Stimulated activated CD4-positive, alpha-beta T cell treated with anti-CD3 and anti-CD28 coated beads, TNF-alpha, amount 100 ng/mL, for 4 hours (primary cell): Measurements from ENCODE around the gene WNT11.

Source experiments
- DNase-seq, 3 experiments: peaks; one replicate each; pipeline ENCODE4 v3.0.0-alpha.2; 2020; ENCODE audit warnings: low read depth in 3 of 3

WNT11 gene

DNA sequence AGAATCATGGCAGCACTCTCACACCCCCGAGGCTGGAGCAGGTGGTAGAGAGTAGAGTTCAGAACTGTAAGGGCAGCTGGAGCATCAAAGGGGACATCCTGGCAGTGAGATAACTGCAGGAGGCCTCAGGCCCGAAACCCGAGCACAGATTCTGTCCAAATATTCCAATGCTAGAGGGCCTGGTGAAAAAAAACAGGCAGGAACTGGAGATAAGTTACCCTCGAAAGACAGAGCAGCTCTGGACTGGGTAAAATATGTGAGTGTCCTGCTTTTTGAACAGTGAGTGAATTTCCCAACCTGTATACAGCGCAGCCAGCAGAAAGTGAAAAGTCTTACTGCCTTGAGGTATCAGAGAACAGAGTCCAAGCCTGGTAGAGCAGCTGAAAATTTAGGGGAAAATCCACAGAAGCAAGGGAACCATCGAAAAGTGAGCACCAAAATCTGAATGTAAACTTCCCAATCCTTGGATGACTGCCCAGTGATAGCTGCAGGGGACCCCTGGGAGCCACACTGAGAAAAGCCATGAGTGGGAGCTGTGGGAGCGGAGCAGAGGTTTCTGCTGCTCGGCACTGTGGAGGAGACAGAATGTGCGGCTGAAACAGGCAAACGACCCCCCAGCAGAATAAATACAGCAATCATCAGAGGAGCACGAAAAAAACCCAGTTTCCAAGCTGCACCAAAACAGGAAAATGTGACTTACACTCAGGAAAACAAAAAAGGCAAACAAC lies 50.6 kb downstream of the WNT11 start:
- DNase-seq: no peak

DNA sequence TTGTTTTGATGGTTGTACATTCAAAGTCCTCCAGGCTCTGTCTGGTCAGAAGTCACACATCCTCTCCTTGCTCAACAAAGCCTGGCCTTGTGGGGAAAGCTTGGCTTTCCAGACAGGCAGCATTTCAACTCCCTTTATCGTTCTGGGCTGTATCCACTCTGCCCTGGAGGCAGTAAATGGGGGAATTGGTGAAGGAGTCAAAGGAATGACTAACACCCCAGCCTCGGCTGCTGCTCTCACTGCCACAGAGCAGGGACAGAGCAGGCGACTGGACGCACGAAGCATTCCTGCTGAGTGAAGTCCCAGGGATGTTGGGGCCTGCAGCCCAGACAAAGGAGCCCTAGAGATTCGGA lies 52.8 kb downstream of the WNT11 start:
- DNase-seq: no peak

DNA sequence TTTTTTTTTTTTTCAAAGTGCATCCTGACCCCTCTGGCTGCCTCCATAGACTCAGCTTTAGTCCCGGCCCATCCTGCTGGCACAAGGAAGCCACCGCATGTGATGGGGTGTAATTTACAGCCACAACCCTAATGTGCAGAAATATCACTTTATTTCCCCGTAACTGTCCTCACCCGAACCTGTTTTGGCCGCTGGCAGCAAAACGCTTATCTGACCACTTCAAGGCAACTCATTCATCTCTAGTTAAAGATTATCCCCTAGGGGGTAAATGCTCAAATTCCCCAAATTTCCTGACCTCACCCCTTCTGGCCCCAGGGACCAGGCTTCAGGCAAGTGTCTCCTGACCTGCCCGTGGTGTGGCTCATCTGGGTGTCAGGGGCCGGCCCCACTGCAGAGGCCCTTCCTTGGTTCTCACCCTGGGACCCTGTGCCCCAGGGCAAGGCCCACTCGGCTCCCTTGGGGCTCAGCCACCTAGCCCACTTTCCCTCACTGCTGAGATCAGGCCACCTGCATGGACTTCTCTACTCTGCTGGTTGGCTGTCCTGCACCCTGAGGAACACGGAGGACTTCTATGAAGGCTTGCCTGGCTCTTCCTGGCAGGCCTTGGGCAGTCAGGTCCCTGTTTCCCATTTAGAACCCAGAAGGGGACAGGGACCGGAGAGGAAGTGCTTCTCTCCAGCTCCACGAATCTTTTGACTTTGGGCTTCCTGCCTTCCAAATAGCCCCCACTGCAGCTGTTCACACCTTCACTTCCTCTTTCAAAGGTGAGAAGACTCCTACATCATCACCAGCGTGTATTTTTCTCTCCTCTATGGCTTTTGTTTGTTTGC lies 53.3 kb downstream of the WNT11 start:
- no peak for DNase-seq

DNA sequence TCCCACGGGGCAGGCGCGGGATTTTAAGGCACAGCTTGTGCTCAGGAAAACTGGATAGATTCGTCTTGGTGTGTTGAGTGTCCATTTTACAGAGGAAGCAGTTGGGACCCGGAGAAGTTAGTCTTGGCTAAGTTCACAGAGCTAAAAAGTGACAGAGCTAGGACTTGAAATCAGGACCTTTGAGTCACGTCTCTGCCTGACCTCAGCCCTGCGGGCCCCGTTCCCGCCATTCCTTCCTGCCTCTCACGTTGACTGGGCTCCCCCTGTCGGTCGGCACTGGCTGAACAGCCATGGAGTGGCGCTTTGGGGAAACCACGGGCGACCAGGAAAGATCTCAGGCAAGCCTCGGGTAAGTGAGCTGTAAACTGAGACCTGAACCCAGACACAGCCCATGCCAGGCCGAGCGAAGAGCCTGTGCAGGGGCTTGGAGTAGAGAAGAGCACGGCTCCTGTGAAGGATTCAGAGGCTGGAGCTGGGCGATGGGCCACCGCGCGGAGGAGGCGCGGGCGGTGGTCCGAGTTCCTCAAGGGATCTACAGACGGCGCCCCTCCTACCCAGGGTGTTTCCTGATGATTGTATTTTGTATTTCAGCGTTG lies 54.1 kb downstream of the WNT11 start:
- peak; percentile 70 to 72 (median 72) for DNase-seq

DNA sequence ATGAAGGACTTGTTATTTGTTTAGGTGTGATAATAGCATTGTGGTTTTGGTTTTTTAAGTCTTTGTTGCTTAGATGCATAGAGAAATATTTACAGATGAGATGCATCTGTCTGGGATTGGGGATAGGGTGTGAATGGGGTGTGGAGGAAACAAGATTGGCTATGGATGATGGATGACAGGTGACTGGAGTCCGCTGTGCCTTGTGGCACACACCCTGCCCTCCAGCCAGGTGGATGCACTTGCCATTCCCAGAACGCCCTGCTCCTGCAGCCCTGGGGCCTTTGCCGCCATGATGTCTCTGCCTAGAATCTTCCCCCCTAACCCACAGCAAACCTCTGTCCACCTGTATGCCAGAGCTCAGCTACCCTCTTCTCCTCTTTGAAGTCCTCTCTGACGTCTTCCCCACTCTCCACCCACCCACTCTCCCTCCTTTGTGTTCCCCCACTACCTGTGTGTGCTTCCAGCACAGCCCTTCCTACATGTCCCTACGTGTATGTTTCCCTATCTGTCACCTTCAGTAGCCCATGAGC lies 54.7 kb downstream of the WNT11 start:
- DNase-seq: no peak

DNA sequence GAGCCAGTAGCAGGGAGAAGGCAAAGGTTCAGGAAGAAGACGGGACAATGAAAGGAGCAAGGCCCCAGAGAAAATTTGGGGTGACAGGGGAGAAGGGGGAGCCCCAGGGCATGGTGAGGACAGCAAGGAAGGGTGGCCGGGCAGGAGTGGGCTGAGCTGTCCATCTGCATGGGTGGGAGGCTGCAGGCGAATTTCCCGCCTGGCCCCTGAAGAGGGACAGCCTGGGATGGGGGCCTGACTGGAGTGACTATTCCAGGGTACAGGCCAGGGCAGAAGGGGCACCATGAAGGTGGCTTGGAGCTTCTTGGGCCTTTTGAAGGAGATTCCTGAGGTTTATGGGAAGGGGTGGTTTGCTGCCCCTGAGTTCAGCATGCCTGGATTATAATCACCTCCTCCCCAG lies 56.2 kb downstream of the WNT11 start:
- no peak for DNase-seq

DNA sequence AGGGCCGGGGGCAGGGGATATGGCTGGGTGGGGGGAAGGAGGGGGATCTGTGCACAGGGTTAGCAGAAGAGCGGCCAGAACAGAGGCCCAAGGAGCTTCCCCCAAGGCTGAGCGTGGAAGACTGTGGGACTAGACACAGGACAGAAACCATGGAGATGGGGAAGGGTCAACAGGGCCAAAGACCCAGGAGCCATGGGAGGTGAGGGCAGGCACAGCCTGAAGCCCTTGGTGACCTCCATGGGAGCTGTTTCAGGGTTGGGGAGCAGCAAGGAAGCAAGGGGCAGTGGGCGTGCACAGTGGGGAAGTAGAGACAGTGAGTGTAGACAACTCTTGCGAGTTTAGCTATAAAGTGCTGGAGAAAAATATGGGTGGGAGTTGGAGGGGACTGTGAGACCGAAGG lies 56.6 kb downstream of the WNT11 start:
- no peak for DNase-seq

DNA sequence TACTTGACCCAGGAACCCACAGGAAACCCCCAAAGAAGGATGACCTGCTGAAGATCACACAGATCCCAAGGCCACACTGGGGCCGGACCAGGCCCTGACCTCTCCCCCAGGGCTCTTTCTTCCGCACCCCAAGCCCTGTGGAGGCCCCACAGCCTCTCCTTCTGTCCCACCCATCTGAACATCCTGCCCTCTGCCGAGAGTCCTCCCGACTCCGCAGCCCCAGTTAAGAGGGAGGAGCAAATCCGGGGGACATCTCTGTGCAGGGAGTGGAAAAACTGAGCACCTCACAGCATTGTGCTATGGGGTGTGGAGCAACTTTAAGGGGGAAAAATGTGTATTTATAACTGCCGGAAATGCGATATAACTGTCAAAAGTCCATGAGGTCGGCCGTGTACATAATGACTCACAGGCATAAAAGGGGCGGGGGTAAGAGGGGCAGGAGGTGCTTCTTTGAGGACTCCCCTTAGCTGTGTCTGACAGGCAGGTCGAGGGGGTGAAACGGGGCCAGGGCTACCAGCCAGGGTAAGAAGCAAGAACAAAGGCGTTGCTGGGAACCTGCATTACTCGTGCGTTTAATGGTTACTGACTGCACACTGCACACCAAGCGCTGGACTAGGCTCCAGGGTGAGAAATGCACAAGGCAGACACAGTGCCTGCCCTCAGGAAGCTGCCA lies 57.2 kb downstream of the WNT11 start:
- no peak for DNase-seq

DNA sequence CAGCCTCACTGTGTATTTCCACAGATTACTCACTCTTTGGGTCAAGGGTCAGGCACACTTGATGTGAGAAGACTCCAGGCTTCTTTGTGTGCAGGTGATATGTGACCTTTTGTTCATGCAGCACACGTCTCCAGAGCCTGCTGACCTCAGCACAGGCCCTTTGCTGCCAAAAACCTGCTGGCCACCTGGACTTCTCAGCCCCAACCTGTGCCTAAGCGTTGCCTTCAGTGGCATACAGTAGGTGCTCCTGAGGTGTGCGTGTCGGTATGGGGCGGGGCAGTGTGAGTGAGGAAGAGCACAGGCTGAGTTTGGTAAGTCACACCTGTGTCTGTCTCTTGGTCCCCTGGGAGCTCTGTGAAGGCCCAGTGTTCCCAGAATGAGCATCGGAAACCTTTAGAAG lies 58.1 kb downstream of the WNT11 start:
- DNase-seq: no peak

DNA sequence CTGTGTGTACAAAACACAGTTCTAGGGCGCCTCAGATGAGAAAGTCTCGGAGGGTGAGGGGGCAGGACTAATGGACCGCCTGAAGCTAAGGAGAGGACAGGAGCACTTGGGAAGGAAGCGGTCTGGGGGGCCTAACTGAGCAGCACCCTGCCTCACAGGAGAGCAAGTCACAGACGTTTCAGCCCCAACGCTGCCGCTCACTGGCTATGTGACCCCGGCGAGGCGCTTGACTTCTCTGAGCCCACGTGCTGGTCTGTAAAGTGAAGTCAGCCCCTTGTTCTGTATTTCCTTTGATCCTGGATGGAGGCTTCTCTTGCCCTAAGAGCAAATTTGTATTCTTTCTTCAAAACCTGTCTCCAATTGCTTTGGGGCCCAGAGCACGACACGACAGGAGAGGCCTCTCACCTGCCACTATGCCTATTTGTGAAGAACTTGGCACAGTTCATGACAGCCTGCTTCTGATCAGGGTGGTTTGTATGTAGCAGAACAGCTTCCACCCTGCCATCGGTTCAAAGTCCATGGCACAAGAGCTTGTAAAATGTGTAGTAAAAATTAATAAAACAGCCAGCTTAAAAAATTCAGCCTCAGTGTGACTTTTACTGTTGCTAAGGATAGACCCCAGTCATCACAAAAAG lies 59.1 kb downstream of the WNT11 start:
- no peak for DNase-seq

DNA sequence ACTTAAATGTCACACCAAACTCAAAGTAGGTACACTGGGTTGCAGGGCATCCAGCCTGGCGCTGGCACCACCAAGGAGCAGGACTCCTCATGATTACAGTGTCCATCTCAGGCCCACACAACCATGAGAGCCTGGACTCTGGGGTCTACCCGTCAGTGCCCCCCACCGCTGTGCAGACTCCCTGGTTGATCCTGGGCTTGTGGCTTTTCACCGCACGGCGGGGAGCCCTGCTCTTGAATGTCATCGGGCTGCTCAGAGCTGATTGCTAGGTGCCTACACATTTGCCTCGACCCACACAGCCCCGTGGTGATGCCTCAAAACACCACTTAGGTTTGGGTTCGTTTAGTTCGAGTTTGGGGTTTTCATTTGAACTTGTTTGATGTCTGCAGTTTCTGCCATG lies 63.0 kb downstream of the WNT11 start:
- DNase-seq: no peak

DNA sequence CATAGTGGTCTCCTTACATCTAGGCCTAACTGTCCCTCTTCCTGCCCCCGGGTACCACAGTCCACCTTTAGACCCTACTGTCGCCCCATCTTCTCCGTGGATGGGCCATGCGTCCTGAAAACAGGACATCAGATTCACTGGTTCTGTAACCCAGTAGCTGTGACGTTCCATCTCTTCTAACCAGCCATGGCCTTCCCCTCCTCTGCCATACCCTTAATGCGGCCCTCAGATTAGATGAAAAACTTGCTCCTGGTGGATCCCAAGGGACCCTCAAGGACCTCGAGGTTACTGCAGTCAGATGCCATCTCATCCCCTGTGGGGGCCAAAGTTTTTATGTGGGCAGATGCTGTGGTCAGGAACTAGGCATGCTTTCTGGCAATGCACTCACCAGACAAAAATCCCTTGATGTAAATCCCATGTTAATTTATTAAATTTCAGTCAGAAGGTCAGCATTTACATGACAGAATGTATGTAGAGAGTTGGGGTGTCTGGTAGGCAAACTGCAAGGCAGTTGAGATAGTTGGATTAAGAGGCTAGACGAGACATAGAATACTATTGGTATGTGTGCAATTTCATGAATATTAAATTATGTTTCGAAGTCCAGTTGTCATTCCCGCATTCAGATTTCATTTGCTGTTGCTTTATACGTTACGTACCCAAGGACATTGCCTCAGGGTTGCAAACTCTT lies 64.3 kb downstream of the WNT11 start:
- no peak for DNase-seq

DNA sequence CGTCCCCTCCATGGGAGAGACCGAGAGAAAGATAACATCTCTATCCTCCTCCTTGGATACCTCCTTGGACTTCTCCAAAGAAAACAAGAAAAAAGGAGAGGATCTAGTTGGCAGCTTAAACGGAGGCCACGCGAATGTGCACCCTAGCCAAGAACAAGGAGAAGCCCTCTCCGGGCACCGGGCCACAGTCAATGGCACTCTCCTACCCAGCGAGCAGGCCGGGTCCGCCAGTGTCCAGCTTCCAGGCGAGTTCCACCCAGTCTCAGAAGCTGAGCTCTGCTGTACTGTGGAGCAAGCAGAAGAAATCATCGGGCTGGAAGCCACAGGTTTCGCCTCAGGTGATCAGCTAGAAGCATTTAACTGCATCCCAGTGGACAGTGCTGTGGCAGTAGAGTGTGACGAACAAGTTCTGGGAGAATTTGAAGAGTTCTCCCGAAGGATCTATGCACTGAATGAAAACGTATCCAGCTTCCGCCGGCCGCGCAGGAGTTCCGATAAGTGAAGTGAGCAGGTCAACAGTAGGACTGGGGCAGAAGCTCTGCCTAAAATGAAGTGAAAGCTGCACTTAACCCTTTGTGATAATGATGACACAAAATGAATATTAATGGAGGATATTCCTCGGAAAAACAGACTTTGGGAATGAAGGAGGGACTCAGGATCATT lies 65.3 kb downstream of the WNT11 start:
- DNase-seq: no peak

DNA sequence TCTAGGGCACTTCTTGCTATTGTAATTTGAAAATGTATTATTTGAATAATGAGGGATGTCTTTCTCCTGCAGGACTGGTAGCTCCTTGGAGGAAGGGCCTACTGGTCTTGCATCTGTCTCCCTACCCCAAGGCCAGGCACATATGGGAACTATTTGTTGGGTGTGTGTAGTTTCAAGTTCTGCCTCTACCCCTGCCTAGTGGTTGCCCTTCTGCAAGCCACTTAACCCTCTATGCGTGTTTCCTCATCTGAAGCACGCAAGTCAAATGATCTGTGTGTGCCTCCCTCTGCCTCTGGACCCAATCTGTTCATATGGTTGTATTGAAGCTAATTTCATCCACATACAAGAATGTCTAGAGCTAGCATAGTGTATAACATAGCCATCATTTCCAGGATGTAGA lies 67.0 kb downstream of the WNT11 start:
- no peak for DNase-seq
